ENCODE results near the gene HP1BP3. TPM values are rescaled to one million over a fixed set of nuclear protein-coding genes. Genes with fewer than 3 reads are reported as not detected.

HP1BP3 gene
- total and polyA plus RNA-seq, 2 experiments from 2014 or later, result 138 to 151 TPM

DNA sequence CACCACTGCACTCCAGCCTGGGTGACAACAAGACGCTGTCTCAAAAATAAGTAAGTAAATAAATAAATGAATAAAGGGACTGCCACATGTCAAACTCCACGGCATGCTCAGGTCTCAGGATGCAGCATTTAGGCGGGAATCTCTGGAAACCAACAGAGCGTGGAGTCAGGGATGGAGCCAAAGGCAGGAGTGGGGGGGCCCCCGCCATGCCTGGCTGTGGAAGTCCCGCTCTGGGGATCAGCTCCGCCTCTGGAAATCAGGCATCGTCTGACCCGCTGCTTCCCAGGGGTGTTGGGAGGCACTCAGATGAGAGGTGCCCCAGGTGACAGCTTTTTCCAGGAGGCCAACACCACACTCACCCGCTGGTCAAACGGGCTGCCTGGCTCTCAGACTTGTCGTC lies 89.5 kb downstream of the HP1BP3 start:
- no peak for TF ChIP-seq EZH2phosphoT487 (IDR thresholded peaks at IDR 0.05; ENCODE audit: insufficient read depth, low read depth)
- no peak for TF ChIP-seq EZH2 (IDR thresholded peaks at IDR 0.05; ENCODE audit: insufficient read depth, poor library complexity, severe bottlenecking)
- Histone ChIP-seq H3K36me3 (ENCODE audit: low read depth) (no peaks in the 10 kb centered on the region), H4K20me1 (ENCODE audit: insufficient read depth) (no peaks in the 10 kb centered on the region), H3K9me3 (ENCODE audit: low read depth) (no peaks in the 10 kb centered on the region), H3K4me2 (ENCODE audit: unreplicated experiment) (peak overlapping the region; percentile 96), H3K4me1 (ENCODE audit: insufficient read depth) (peaks cover 22% of the 10 kb centered on the region), H2AFZ (peak overlapping the region; percentile 100; the same call in 1 of the 2 replicates), H3K4me3 (peak overlapping the region; percentile 90), H3K9me2 (ENCODE audit: insufficient read depth) (no peaks in the 10 kb centered on the region), H3K79me2 (ENCODE audit: insufficient read depth) (no peaks in the 10 kb centered on the region), H3K27me3 (replicated peaks; ENCODE audit: insufficient read depth) (no peaks in the 10 kb centered on the region), H3K27ac (peak overlapping the region; percentile 88; the same call in 1 of the 2 replicates), H3K9ac (peak overlapping the region; percentile 85), H3F3A (ENCODE audit: insufficient read depth) (no peaks in the 10 kb centered on the region)
- 87 to 88% methylated on average over 12 of the region's 12 CpGs for WGBS, 2 experiments (ENCODE audit: low coverage in 1 of 2, low lambda C conversion rate in 2 of 2, missing lambda C conversion rate in 2 of 2)
- DNase-seq, result no peak
- in situ Hi-C loops (cut with MboI), result loop anchor here (10.0 kb wide), 1 partner anchor 487 kb away; no protein-coding TSS in a partner anchor

DNA sequence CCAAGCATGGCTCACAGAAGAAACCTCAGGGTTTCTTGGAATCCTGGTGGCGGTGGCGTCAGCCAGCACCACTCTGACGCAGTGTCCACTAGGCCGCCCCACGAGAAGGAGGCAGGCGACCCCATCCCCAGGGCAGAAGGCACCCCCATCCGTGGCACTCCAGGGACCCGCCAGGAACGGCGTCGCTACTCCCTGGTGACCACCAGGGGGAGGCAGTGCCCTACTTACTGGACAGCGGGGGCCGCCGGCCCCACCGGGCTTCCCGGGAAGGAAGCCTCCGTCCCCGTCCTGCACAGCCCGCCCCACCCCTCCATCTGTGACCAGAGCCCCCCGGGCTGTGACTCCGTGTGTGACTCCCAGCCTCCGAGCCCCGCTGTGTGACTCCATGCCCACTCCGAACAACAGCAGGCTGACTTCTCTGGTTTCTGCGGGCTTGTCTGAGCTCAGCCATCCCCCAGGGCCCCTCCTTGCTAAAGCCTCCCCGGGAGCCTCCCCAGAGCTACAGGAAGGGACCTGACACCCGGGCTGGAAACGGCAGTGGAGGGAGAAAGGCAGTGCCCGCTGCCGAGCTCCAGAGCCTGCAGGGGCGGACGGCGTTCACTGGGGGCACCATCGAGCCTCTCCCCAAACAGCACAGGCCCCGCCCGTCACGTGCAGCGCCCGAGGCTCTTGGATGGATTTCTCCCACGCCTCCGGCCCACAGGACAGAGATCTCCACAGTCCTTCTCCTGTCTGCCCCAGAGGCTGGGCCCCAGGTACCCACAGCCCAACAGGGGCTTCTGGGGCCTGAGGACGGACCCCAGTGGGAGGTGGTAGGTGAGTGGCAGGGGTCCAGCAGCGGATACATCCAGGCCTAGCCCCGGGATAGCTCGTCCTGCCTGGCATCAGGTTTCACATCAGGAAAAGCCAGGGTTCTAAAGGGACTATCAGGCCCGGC lies 90.4 kb downstream of the HP1BP3 start:
- no peaks in the 10 kb centered on the region for H3K79me2 ChIP-seq (ENCODE audit: insufficient read depth)
- peaks cover 22% of the 10 kb centered on the region for H3K4me1 ChIP-seq (ENCODE audit: insufficient read depth)
- H3K4me3 ChIP-seq, result peak overlapping the region; percentile 90
- no peaks in the 10 kb centered on the region for H3K27me3 ChIP-seq (replicated peaks; ENCODE audit: insufficient read depth)
- TF ChIP-seq EZH2 (IDR thresholded peaks at IDR 0.05; ENCODE audit: insufficient read depth, poor library complexity, severe bottlenecking) (no peak), EZH2phosphoT487 (IDR thresholded peaks at IDR 0.05; ENCODE audit: insufficient read depth, low read depth) (no peak)
- no peaks in the 10 kb centered on the region for H3K9me2 ChIP-seq (ENCODE audit: insufficient read depth)
- H3K9me3 ChIP-seq (ENCODE audit: low read depth), result no peaks in the 10 kb centered on the region
- peak; percentile 97 for DNase-seq
- no peaks in the 10 kb centered on the region for H3F3A ChIP-seq (ENCODE audit: insufficient read depth)
- H3K27ac ChIP-seq, result peak overlapping the region; percentile 88
- H3K4me2 ChIP-seq (ENCODE audit: unreplicated experiment), result peak overlapping the region; percentile 96
- WGBS, 2 experiments (ENCODE audit: low coverage in 1 of 2, low lambda C conversion rate in 2 of 2, missing lambda C conversion rate in 2 of 2), result 2 to 3% methylated on average over 33 to 42 of the region's 46 CpGs
- in situ Hi-C loops (cut with MboI), result loop anchor here (10.0 kb wide), 1 partner anchor 488 kb away; no protein-coding TSS in a partner anchor
- H2AFZ ChIP-seq, result peak overlapping the region; percentile 100
- H3K9ac ChIP-seq, result peak overlapping the region; percentile 85
- no peaks in the 10 kb centered on the region for H3K36me3 ChIP-seq (ENCODE audit: low read depth)
- H4K20me1 ChIP-seq (ENCODE audit: insufficient read depth), result no peaks in the 10 kb centered on the region

DNA sequence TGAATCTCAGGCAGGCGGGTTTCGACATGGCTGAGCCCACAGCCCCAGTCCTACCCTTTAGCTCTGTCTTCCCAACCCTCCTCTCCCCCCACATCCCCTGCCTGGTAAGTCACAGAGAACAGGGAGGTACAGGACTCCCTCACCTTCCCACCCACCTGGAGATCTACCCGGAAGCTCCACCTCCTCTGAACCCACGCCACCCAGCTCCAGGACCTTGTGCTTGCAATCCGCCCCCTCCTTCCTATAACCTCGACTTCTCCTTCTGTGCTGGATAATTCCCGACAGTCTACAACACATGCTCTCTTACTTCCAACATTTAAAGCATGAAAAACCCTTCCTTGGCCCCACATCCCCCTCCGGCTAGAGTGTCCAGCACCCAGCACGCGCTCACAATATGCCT lies 91.6 kb downstream of the HP1BP3 start:
- H3K79me2 ChIP-seq (ENCODE audit: insufficient read depth), result no peaks in the 10 kb centered on the region
- 73 to 74% methylated on average over 10 of the region's 10 CpGs for WGBS, 2 experiments (ENCODE audit: low coverage in 1 of 2, low lambda C conversion rate in 2 of 2, missing lambda C conversion rate in 2 of 2)
- H3K9me3 ChIP-seq (ENCODE audit: low read depth), result no peaks in the 10 kb centered on the region
- no peaks in the 10 kb centered on the region for H3F3A ChIP-seq (ENCODE audit: insufficient read depth)
- no peak overlapping the region for H3K9ac ChIP-seq
- TF ChIP-seq EZH2 (IDR thresholded peaks at IDR 0.05; ENCODE audit: insufficient read depth, poor library complexity, severe bottlenecking) (no peak), EZH2phosphoT487 (IDR thresholded peaks at IDR 0.05; ENCODE audit: insufficient read depth, low read depth) (no peak)
- no peak overlapping the region for H3K4me3 ChIP-seq
- H2AFZ ChIP-seq, result no peak overlapping the region
- peaks cover 22% of the 10 kb centered on the region for H3K4me1 ChIP-seq (ENCODE audit: insufficient read depth)
- no peaks in the 10 kb centered on the region for H3K9me2 ChIP-seq (ENCODE audit: insufficient read depth)
- H3K27ac ChIP-seq, result no peak overlapping the region
- no peaks in the 10 kb centered on the region for H4K20me1 ChIP-seq (ENCODE audit: insufficient read depth)
- H3K27me3 ChIP-seq (replicated peaks; ENCODE audit: insufficient read depth), result no peaks in the 10 kb centered on the region
- in situ Hi-C loops (cut with MboI), result loop anchor here (10.0 kb wide), 1 partner anchor 489 kb away; no protein-coding TSS in a partner anchor
- DNase-seq, result no peak
- no peak overlapping the region for H3K4me2 ChIP-seq (ENCODE audit: unreplicated experiment)
- no peaks in the 10 kb centered on the region for H3K36me3 ChIP-seq (ENCODE audit: low read depth)

DNA sequence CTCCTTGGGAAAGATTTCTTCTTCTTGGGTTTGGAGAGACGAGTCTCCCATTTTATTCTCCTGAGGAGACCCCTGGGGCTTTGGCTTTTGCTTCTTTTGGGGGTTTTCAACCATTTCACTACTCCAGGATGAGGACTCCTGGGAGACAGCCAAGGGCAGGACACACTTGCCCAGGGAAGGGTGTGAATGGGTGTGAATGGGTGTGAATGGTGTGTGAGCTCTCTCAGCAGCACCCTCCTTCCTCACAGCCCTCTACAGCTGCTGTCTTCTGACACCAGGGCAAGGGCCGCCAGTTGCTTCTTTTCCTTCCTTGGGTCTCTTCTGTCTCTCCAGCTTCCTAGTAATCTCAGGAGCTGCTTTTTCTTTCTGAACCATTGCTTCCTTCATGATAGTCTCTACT lies 93.5 kb downstream of the HP1BP3 start:
- no peaks in the 10 kb centered on the region for H3K9me3 ChIP-seq (ENCODE audit: low read depth)
- no peaks in the 10 kb centered on the region for H3K79me2 ChIP-seq (ENCODE audit: insufficient read depth)
- in situ Hi-C loops (cut with MboI), result loop anchor here (10.0 kb wide), 1 partner anchor 491 kb away; no protein-coding TSS in a partner anchor
- no peaks in the 10 kb centered on the region for H3F3A ChIP-seq (ENCODE audit: insufficient read depth)
- no peaks in the 10 kb centered on the region for H4K20me1 ChIP-seq (ENCODE audit: insufficient read depth)
- H3K27me3 ChIP-seq (replicated peaks; ENCODE audit: insufficient read depth), result no peaks in the 10 kb centered on the region
- no peak for TF ChIP-seq EZH2 (IDR thresholded peaks at IDR 0.05; ENCODE audit: insufficient read depth, poor library complexity, severe bottlenecking)
- no peak for TF ChIP-seq EZH2phosphoT487 (IDR thresholded peaks at IDR 0.05; ENCODE audit: insufficient read depth, low read depth)
- H3K4me1 ChIP-seq (ENCODE audit: insufficient read depth), result peaks cover 16% of the 10 kb centered on the region
- DNase-seq, result no peak
- H2AFZ ChIP-seq, result no peak overlapping the region
- no peaks in the 10 kb centered on the region for H3K9me2 ChIP-seq (ENCODE audit: insufficient read depth)
- H3K4me2 ChIP-seq (ENCODE audit: unreplicated experiment), result no peak overlapping the region
- no peaks in the 10 kb centered on the region for H3K36me3 ChIP-seq (ENCODE audit: low read depth)
- no peak overlapping the region for H3K27ac ChIP-seq
- H3K4me3 ChIP-seq, result no peak overlapping the region
- 43 to 64% methylated on average over 2 of the region's 2 CpGs for WGBS, 2 experiments (ENCODE audit: low coverage in 1 of 2, low lambda C conversion rate in 2 of 2, missing lambda C conversion rate in 2 of 2)
- no peak overlapping the region for H3K9ac ChIP-seq

Other genes with a start within 250 kb of the HP1BP3 start
- gene FAM43B, start 234.7 kb downstream of the HP1BP3 start, total RNA-seq (2014; rRNA removed; shearing (Covaris generic)), result 0.11 TPM in 1 of 2 replicates, not detected in the other
- 0.31 and 0.52 TPM in 2 replicates for gene FAM43B, start 234.7 kb downstream of the HP1BP3 start, polyA plus RNA-seq (2016; fragmentation: Nextera tagmentation; extraction: Ambion mirVana)
- gene CDA, start 198.2 kb downstream of the HP1BP3 start, total RNA-seq (2014; rRNA removed; shearing (Covaris generic)), result 3.0 and 5.9 TPM in 2 replicates
- 9.6 and 9.9 TPM in 2 replicates for gene CDA, start 198.2 kb downstream of the HP1BP3 start, polyA plus RNA-seq (2016; fragmentation: Nextera tagmentation; extraction: Ambion mirVana)
- gene PINK1, start 153.8 kb downstream of the HP1BP3 start, total RNA-seq (2014; rRNA removed; shearing (Covaris generic)), result 141 and 151 TPM in 2 replicates
- gene PINK1, start 153.8 kb downstream of the HP1BP3 start, polyA plus RNA-seq (2016; fragmentation: Nextera tagmentation; extraction: Ambion mirVana), result 102 and 104 TPM in 2 replicates
- 354 and 356 TPM in 2 replicates for gene DDOST, start 125.9 kb downstream of the HP1BP3 start, total RNA-seq (2014; rRNA removed; shearing (Covaris generic))
- 348 and 359 TPM in 2 replicates for gene DDOST, start 125.9 kb downstream of the HP1BP3 start, polyA plus RNA-seq (2016; fragmentation: Nextera tagmentation; extraction: Ambion mirVana)
- 0.11 TPM in 1 of 2 replicates, not detected in the other for gene KIF17, start 69.3 kb downstream of the HP1BP3 start, total RNA-seq (2014; rRNA removed; shearing (Covaris generic))
- 0.10 and 0.31 TPM in 2 replicates for gene KIF17, start 69.3 kb downstream of the HP1BP3 start, polyA plus RNA-seq (2016; fragmentation: Nextera tagmentation; extraction: Ambion mirVana)
- gene SH2D5, start 54.6 kb downstream of the HP1BP3 start, total RNA-seq (2014; rRNA removed; shearing (Covaris generic)), result 1.0 and 1.4 TPM in 2 replicates
- gene SH2D5, start 54.6 kb downstream of the HP1BP3 start, polyA plus RNA-seq (2016; fragmentation: Nextera tagmentation; extraction: Ambion mirVana), result 0.43 and 1.1 TPM in 2 replicates